Lower leg skin (tissue), 3 donors: ENCODE measurements around the gene FBXO8.

Experiments used
- CTCF ChIP-seq, 3 donors: fragments of 450-650 bp; IDR thresholded peaks; one replicate each; pipeline ENCODE4 v1.5.1; 2016; ENCODE audit warnings: antibody characterized with exemption in 3 of 3, mild to moderate bottlenecking in 3 of 3, moderate library complexity in 2 of 3
- POLR2A ChIP-seq, 2 donors: fragments of 450-650 bp; IDR thresholded peaks; one replicate each; pipeline ENCODE4 v1.6.1; 2016 to 2017; ENCODE audit warnings: antibody characterized with exemption in 2 of 2, mild to moderate bottlenecking in 1 of 2, moderate library complexity in 1 of 2

GRCh38 chr4:174190832-174191500 is 92.5 kb downstream of the FBXO8 start:
- no peak for TF ChIP-seq POLR2A (IDR thresholded peaks at IDR 0.05)
- no peak for TF ChIP-seq CTCF (IDR thresholded peaks at IDR 0.05)
